Measurements from ENCODE around the gene RPRD2. TPM values are rescaled to one million over a fixed set of nuclear protein-coding genes. Genes with fewer than 3 reads are reported as not detected.

The RPRD2 gene
- total RNA-seq, 6 donors from 2014 or later, result 14.6 to 29.8 (median 26.3) TPM

GRCh38 chr1:150322310-150322709, 41.6 kb upstream of the RPRD2 start:
- DNase-seq (no peak), ATAC-seq (ENCODE audit: low FRiP score in 2 of 2) (no peak)
- H3K4me3 ChIP-seq, result peak overlapping the region; percentile 57 to 93 (median 80)
- peaks cover 9 to 21% (median 12%) of the 10 kb centered on the region in 4 donors for H3K4me1 ChIP-seq
- TF ChIP-seq EP300 (IDR thresholded peaks at IDR 0.05) (no peak), CTCF (IDR thresholded peaks at IDR 0.05) (no peak), POLR2AphosphoS5 (IDR thresholded peaks at IDR 0.05) (no peak), POLR2A (IDR thresholded peaks at IDR 0.05) (no peak)
- H3K9me3 ChIP-seq, result no peaks in the 10 kb centered on the region
- no peaks in the 10 kb centered on the region for H3K27me3 ChIP-seq
- H3K36me3 ChIP-seq, result peaks cover 18 to 28% (median 22%) of the 10 kb centered on the region in 4 donors
- WGBS, 2 donors, result 77 to 84% methylated on average over 3 of the region's 3 CpGs
- H3K27ac ChIP-seq, result peak overlapping the region; percentile 82 to 95 (median 91)

- DNase-seq, result no peak
- H3K4me3 ChIP-seq, result no peak overlapping the region
- TF ChIP-seq EP300 (IDR thresholded peaks at IDR 0.05) (no peak), POLR2AphosphoS5 (IDR thresholded peaks at IDR 0.05) (no peak), CTCF (IDR thresholded peaks at IDR 0.05) (no peak), POLR2A (IDR thresholded peaks at IDR 0.05) (no peak)
These were observed 31.2 kb upstream of the RPRD2 start for GRCh38 chr1:150332651-150333290.

GRCh38 chr1:150346316-150346715, 17.6 kb upstream of the RPRD2 start:
- no peak overlapping the region for H3K27ac ChIP-seq
- no peak overlapping the region for H3K4me3 ChIP-seq
- TF ChIP-seq CTCF (IDR thresholded peaks at IDR 0.05) (no peak), EP300 (IDR thresholded peaks at IDR 0.05) (no peak), POLR2AphosphoS5 (IDR thresholded peaks at IDR 0.05) (no peak), POLR2A (IDR thresholded peaks at IDR 0.05) (no peak)
- H3K9me3 ChIP-seq, result no peaks in the 10 kb centered on the region
- no peak for ATAC-seq (ENCODE audit: low FRiP score in 2 of 2)
- peaks cover 30 to 97% (median 82%) of the 10 kb centered on the region in 4 donors for H3K36me3 ChIP-seq
- 81 to 84% methylated on average over 4 of the region's 4 CpGs for WGBS, 2 donors
- no peaks in the 10 kb centered on the region for H3K4me1 ChIP-seq
- no peak for DNase-seq
- H3K27me3 ChIP-seq, result no peaks in the 10 kb centered on the region

More at GRCh38 chr1:150332651-150333290, 31.2 kb upstream of the RPRD2 start:
- no peak overlapping the region for H3K27ac ChIP-seq
- H3K27me3 ChIP-seq, result no peaks in the 10 kb centered on the region
- H3K4me1 ChIP-seq, result no peaks in the 10 kb centered on the region
- ATAC-seq (ENCODE audit: low FRiP score in 2 of 2), result no peak
- peaks cover 55 to 99% (median 94%) of the 10 kb centered on the region in 4 donors for H3K36me3 ChIP-seq
- H3K9me3 ChIP-seq, result no peaks in the 10 kb centered on the region
- 91% methylated on average over 7 of the region's 7 CpGs for WGBS, 2 donors

- TF ChIP-seq POLR2A (IDR thresholded peaks at IDR 0.05), result no peak
- TF ChIP-seq POLR2AphosphoS5 (IDR thresholded peaks at IDR 0.05), result no peak
- TF ChIP-seq EP300 (IDR thresholded peaks at IDR 0.05), result no peak
- TF ChIP-seq CTCF (IDR thresholded peaks at IDR 0.05), result no peak
- no peak overlapping the region for H3K4me3 ChIP-seq
- 95 to 97% methylated on average over 4 of the region's 4 CpGs for WGBS, 2 donors
These were observed 11.1 kb upstream of the RPRD2 start for GRCh38 chr1:150352866-150353265.

More at GRCh38 chr1:150352866-150353265, 11.1 kb upstream of the RPRD2 start:
- Histone ChIP-seq H3K27me3 (no peaks in the 10 kb centered on the region), H3K27ac (no peak overlapping the region), H3K4me1 (no peaks in the 10 kb centered on the region), H3K9me3 (no peaks in the 10 kb centered on the region), H3K36me3 (peaks cover 12 to 79% (median 48%) of the 10 kb centered on the region in 4 donors)
- DNase-seq (no peak), ATAC-seq (ENCODE audit: low FRiP score in 2 of 2) (no peak)
